ENCODE data around the gene NDUFA11. TPM values are rescaled to one million over a fixed set of nuclear protein-coding genes. Genes with fewer than 3 reads are reported as not detected.
A peak's percentile ranks its signal among the peaks of the same experiment; 100 is the strongest.

NDUFA11 gene
- total RNA-seq, 1 donor from 2014 or later = 253 TPM

DNA sequence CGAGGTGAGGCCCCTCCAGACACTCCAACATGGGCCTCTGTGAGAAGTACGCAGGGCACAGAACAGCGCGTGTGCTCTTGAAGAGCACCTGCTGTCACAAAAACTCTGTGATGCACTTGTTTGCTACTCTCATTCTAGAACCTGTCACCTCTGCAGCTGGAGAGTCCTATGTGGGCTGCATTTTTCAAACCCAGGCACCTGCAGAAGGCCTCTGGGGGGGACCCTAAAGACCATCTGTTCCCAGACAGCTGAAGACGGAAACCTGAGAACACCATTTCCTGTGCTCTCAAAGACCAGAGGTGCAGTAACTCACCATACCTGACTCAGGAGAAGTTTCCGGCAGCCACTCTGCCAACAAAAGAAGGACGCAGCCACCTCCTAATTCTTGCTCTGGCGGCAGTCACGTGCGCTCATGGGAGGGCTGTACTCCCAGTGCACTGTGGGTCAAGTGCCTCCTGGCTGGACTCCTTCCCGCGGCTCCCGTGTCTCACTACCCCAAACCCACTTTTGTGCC lies 46.3 kb upstream of the NDUFA11 start:
- TF ChIP-seq CTCF (conservative IDR thresholded peaks at IDR 0.05) = no peak
- peak overlapping the region; percentile 77 for H3K27ac Mint-ChIP-seq
- H3K4me1 Mint-ChIP-seq (ENCODE audit: unreplicated experiment) = peaks cover 85% of the 10 kb centered on the region
- H3K4me3 Mint-ChIP-seq = no peak overlapping the region
- H3K9me3 Mint-ChIP-seq = no peaks in the 10 kb centered on the region
- H3K36me3 Mint-ChIP-seq = peaks cover 10% of the 10 kb centered on the region
- no peaks in the 10 kb centered on the region for H3K27me3 Mint-ChIP-seq
- no peak for DNase-seq (ENCODE audit: extremely low spot score, unreplicated experiment)

DNA sequence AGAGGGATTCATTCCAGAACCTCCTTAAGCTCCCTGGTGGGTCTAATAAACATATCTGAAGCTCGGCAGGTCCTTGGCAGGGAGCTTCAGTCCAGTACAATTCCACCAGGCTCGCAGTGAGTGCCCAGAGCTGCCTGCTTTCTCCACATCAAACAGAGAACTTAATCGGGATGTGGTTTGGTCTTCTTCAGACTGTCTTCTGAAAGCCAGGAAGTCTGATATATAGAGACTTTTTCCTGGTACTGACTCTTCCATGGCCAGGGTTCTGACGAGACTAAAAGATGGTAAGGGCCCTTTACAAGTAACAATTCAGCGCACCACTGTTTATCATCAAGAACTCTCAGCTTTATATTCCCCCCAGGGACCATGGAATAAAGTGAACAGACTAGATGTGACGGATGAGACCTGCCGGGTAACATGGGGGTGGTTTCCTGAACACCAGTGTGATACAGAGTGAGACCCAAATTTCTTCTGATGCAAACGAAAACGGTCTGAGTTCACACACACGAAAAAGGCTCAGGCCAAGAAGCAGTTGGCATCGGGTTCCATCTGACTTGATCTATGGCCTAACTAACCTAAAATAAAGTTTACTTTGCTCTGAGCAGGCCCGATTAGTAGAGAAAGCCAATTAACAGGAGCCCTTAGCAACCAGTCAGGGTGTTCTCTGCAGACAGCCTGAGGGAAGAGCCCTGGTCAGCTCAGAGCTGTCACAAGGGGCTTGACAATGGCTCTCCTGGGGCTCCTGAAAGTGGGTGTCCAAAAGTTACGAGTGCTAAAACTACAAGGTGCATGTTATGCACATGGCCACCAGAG lies 45.4 kb upstream of the NDUFA11 start:
- no peak for DNase-seq (ENCODE audit: extremely low spot score, unreplicated experiment)
- Mint-ChIP-seq H3K4me3 (peak overlapping the region; percentile 60), H3K9me3 (no peaks in the 10 kb centered on the region), H3K4me1 (ENCODE audit: unreplicated experiment) (peaks cover 80% of the 10 kb centered on the region), H3K27ac (peak overlapping the region; percentile 77), H3K27me3 (no peaks in the 10 kb centered on the region), H3K36me3 (peaks cover 10% of the 10 kb centered on the region)
- no peak for TF ChIP-seq CTCF (conservative IDR thresholded peaks at IDR 0.05)

GRCh38 chr19:5947435-5947834 lies 43.8 kb upstream of the NDUFA11 start:
- peak overlapping the region; percentile 61 for H3K27ac Mint-ChIP-seq
- no peak for DNase-seq (ENCODE audit: extremely low spot score, unreplicated experiment)
- H3K4me3 Mint-ChIP-seq = peak overlapping the region; percentile 44
- H3K4me1 Mint-ChIP-seq (ENCODE audit: unreplicated experiment) = peaks cover 77% of the 10 kb centered on the region
- TF ChIP-seq CTCF (conservative IDR thresholded peaks at IDR 0.05) = no peak
- no peaks in the 10 kb centered on the region for H3K27me3 Mint-ChIP-seq
- H3K9me3 Mint-ChIP-seq = no peaks in the 10 kb centered on the region
- peaks cover 10% of the 10 kb centered on the region for H3K36me3 Mint-ChIP-seq

GRCh38 chr19:5943623-5944022 lies 40.0 kb upstream of the NDUFA11 start:
- Mint-ChIP-seq H3K36me3 (peaks cover 1% of the 10 kb centered on the region), H3K27ac (no peak overlapping the region), H3K4me1 (ENCODE audit: unreplicated experiment) (peaks cover 48% of the 10 kb centered on the region)

DNA sequence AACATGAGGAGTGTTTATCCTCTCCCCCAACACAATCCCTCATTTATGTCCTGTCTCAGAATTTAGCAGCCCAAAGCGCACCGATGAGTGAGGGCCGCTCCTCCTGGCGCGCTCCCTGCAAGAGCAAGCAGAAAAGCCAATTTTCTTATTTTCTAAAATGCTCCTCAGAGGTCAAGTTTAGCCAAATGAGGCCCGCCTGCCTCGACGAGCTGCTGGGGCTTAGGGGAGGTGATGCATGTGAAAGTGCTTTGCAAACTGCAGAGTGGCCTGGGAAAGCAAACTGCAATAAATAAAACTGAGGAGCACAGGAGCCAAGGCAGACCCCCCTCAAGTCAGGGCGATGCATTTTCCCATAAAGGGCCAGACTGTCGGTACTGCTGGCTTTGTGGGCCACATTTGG lies 39.5 kb upstream of the NDUFA11 start:
- H3K27me3 Mint-ChIP-seq = no peaks in the 10 kb centered on the region
- H3K36me3 Mint-ChIP-seq = no peaks in the 10 kb centered on the region
- H3K4me3 Mint-ChIP-seq = peak overlapping the region; percentile 9
- H3K9me3 Mint-ChIP-seq = no peaks in the 10 kb centered on the region
- no peak for TF ChIP-seq CTCF (conservative IDR thresholded peaks at IDR 0.05)
- H3K4me1 Mint-ChIP-seq (ENCODE audit: unreplicated experiment) = peaks cover 46% of the 10 kb centered on the region
- no peak overlapping the region for H3K27ac Mint-ChIP-seq
- DNase-seq (ENCODE audit: extremely low spot score, unreplicated experiment) = no peak

More at GRCh38 chr19:5943623-5944022, 40.0 kb upstream of the NDUFA11 start:
- no peaks in the 10 kb centered on the region for H3K27me3 Mint-ChIP-seq
- H3K9me3 Mint-ChIP-seq = no peaks in the 10 kb centered on the region
- no peak for TF ChIP-seq CTCF (conservative IDR thresholded peaks at IDR 0.05)
- no peak overlapping the region for H3K4me3 Mint-ChIP-seq
- DNase-seq (ENCODE audit: extremely low spot score, unreplicated experiment) = no peak

All from type B pancreatic cell (in vitro differentiated cells).